GM19035 (cell line): ENCODE results near the gene KCTD5.

ENCODE experiments used
- ATAC-seq: cut with Tn5 transposase; IDR thresholded peaks from one replicate; pipeline ENCODE4 v1.9.1; 2021; ENCODE audit not compliant: unreplicated experiment

KCTD5 gene

DNA sequence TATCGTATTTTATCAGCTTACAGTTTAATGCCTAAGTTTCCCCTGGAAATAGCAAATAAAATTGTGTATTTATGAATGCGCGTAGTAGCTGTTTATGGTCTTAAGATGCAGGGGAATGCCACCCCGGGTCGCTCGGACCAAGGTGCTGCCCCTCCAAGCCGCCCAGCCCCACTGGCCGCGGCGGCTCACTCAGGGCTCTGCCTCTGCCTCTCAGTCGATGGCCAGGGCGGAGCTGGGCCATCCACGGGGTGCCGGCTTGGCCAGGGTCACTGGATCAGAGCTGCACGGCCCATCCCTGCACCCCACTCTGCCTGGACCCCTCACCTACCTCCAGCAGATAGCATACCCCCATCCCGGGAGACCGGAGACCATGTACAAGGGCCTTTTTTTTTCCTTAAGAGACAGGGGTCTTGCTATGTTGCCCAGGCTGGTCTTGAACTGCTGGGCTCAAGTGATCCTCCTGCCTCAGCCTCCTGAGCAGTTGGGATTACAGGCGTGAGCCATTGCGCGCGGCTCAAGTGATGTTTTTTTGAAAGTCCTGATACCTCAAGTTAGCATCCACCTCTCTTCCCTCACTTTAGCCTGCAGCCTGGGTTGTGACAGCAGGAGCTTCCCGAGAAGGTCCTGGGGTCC is 26.7 kb downstream of the KCTD5 start:
- no peak for ATAC-seq

GRCh38 chr16:2709588-2709984 is 27.3 kb downstream of the KCTD5 start:
- no peak for ATAC-seq

DNA sequence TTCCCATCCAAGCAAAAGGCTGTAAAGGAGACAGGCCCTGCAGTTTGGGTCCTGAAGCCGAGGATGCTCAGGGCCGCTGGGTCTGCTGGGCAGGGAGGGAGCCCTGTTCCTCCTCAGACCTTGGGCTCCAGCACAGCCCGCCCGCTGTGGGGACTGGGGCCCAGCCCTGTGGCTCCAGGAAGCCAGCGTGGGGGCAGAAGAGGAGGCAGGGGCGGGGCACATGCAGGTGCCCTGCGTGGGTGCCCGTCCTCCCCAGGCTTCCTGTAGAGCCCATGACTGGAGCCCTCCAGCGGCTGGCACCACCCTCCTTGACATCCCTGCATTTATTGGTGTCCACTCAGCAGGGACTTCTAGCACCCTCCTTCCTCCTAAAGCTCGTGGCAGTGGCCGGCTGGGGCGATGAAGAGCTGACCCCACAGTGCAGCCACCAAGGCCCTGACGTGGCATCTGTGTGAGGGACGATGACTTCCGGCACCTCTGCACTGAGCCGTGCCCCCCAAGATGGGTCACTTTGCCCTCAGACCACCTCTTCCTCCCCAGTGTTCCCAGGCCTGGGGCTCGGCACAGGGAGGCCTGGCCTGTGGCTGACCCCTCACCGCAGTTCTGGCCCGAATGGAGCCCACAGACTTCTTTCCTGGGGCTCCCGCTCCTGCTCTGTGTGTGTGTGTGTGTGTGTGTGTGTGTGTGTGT is 27.8 kb downstream of the KCTD5 start:
- ATAC-seq = no peak

- no peak for ATAC-seq
Observed at GRCh38 chr16:2710711-2711231, 28.4 kb downstream of the KCTD5 start.

GRCh38 chr16:2711370-2712062 is 29.2 kb downstream of the KCTD5 start:
- no peak for ATAC-seq

- no peak for ATAC-seq
Observed at GRCh38 chr16:2712063-2712441, 29.7 kb downstream of the KCTD5 start.

GRCh38 chr16:2712546-2712945 is 30.2 kb downstream of the KCTD5 start:
- no peak for ATAC-seq

DNA sequence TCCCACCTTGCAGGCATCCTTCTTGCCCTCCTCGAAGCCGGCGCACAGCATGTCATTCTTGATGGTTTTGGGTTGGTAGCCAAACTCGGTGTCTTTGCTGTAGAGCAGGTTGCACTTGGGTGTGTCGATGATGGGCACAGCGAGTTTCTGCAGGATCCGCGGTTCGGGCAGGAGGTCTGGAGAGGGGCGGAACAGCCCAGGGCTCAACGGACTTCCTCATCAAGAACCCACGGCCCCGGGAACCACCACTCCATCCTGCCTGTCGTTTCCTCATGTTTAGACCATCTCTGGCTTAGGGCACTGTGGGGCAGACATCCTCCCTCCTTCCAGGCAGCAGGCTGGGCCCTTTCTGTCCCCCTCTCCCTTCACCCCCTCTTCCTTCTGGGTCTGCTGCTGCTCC is 31.2 kb downstream of the KCTD5 start:
- no peak for ATAC-seq

DNA sequence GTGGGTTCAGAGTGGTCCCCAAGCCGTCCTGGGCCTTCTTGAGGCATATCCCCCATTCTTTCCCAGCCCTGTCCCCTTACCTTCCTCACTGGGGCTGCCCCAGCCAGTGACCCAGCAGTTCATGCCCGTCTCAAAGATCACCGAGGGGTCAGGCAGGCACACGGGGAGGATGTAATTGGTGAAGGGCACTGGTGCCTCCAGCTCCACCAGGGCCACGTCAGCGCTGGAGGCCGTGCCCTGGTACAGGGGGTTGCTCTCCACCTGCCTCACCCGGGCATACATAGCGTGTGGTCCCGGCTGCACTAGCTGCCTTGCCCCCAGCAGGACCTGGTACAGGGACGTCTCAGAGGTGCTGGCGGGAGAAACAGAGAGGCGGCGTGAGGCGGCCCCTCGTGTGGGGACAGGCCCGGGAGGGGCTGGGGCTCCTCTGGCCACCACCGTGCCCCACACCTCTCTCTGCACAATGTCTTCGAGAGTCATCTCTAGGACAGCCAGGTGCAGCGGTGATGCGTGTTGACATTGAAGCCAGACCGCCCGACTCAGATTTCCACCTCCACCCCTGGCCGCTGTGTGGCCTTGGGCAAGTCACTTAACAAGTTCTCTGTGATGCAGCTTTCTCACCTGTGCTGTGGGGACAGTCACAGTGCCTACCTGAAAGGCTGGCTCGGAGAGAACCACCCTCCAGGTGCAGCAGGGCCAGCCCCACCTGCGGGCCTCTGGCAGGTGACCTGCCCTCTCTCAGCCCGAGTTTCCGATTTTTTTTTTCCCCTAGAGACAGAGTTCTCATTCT is 31.9 kb downstream of the KCTD5 start:
- ATAC-seq = no peak

DNA sequence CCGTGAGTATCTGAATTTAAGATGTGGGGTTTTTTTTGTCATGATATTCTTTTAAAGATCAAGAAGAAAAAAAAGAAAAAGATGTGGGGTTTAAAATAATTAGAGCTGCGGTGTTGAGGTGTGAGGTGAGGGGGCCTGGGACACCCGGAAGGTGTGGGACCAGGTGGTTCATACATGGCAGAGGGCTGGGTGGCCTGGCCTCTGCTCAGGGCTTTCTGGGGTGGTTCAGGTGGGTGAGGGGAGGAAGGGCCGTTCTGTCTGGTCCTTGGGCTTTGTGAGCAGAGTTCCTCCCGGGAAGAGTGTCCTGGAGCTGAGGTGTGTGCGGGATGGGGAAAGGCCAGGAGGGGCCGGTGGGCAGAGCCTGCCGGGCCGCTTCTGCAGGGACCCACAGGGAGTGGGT is 32.7 kb downstream of the KCTD5 start:
- no peak for ATAC-seq

GRCh38 chr16:2715519-2715918 is 33.2 kb downstream of the KCTD5 start:
- ATAC-seq = no peak

DNA sequence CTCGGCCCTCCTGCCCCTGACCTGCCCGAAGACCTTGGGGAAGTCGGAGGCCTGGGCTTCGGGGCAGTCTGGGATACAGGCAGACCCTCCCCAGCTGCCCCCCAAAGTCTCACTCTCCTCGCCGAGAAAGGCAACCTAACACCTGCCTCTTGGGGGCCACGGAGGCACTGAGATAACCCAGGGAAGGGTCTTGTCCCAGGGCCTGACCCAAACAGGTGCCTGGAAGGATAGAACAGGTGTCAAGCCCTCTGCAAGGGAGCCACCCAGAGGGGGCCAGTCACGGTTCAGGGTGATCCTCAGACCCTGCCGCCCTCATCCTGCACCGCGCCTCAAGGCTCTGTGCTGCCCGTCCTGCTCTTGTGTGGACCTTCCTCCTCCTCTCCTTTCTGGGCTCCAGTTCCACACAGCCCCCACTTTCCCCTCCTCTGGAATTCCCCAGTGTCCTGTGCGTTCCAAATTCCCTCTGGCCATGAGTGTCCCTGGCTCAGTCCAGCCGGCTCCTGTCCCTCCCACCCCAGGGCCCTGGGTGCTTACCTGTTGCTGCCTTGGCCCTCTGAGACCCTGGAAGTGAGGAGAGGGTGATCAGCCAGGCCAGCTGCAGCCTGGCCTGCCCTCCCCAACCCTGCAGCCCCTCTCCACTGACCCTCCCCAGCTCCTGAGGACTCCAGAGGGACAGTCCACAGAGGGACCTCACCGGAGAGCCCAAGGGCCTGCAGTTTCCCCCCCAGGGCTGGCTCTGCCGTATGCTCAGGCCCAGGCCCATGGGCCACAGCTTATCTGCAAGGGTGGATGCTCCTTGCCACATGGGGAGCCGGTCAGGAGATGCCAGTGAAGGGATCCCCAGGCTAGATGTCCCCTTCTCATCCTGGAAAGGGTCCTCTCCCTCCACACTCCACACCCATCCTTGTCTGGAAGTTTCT is 33.9 kb downstream of the KCTD5 start:
- ATAC-seq = no peak

DNA sequence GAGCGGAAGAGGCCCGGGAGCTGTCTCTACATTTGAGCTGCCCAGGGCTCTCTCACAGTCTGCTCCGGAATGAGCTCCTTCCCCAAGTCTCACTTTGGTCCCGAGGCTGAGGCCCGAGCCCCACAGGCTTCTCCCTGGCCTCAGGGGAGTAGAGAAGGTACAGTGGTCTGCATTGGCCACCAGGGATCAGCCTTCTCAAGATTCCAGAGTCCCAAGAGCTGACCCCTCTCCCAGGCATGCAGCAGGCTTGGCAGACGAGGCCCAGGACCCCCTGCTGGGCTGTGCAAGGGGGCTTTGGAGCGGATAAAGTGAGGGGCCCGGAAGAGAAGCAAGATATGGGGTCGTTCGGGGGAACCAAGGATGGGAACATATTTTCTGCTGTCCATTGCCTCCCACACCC is 34.6 kb downstream of the KCTD5 start:
- ATAC-seq = no peak

DNA sequence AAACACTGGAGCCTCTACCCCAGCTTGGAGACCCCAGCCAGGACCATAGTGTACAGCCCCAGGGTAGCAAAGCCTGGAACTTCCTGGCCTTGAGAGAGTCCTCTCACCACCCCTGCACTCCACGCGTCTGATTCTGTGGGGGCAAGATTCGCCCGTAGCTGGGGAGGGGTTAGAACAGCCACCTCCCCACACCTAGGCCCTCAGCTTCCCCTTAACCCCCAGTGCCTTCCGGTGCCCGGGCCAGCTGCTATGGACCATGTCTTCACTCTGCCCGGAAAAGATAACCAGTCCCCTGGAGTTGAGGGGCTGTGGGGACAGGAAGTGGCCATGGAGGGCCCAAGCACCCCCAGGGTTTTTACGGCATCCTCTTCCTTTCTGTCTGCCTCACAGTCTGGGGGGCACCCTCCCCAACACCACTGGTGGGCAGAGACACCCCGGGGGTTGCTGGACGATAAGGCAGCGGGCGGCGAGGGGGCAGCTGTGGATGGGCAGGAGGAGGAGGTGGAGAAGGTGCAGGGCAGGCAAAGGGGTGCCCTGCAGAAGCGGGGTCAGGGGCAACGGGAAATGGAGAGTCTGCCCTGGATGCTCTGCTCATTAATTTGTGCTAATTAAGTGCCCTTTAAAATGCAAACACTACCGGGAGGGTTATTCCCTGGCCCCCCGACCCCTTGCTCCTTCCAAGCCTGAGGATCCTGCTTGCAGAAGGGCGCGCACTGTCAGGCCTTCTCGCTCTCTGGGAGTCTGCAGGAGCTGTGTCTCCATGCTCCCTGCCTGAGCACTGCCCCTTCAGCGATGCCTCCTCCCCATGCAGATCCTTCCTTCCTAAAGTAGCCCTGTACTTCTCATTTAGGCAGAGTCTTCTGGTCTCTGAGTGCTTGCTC is 35.3 kb downstream of the KCTD5 start:
- no peak for ATAC-seq

GRCh38 chr16:2719328-2720063 is 37.2 kb downstream of the KCTD5 start:
- no peak for ATAC-seq

DNA sequence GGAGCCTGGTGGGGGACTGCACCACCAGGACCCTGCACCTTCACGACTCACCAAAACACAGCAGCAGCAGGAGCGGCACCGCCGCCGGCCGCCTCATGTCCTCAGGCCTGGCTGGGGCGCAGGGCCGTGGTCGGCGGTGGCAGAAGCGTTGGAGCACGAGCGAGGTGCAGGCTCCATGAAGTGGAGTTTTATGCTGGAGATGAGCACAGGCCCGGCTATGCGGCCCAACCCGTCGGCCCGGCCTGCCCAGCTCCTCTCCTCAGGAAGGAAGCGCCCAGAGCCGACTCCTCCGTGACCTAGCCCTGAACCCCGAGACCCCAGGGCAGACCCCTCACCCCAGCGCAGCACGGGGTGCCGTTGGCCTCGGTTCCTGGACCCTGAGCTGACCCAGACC is 37.7 kb downstream of the KCTD5 start, which contains the start of gene PRSS27:
TSS of gene PRSS27 (minus strand) at position 161 of the 394 bp plus-strand sequence. CDS start at position 97, 64 bp downstream.
- no peak for ATAC-seq

GRCh38 chr16:2720719-2721633 is 38.7 kb downstream of the KCTD5 start:
- ATAC-seq = peak; percentile 77
